GM12873 (cell line): Measurements from ENCODE around the gene MXI1.

Experiments
- CTCF ChIP-seq: IDR thresholded peaks from 2 replicates; pipeline ENCODE4 v1.5.1; 2012; ENCODE audit warnings: low read depth, mild to moderate bottlenecking, moderate library complexity, low read length, control low read depth; ENCODE audit not compliant: insufficient read depth; ENCODE audit errors: missing control alignments

The MXI1 gene

GRCh38 chr10:110207011-110207804 lies at the start of gene MXI1:
Gene MXI1 (plus strand): TSS chr10:110207605. CDS start chr10:110207809, 204 bp downstream.
- no peak for TF ChIP-seq CTCF

- TF ChIP-seq CTCF = no peak
These were observed 49.1 kb upstream of the MXI1 start for GRCh38 chr10:110158051-110159005.

- no peak for TF ChIP-seq CTCF
These were observed 47.3 kb upstream of the MXI1 start for GRCh38 chr10:110160081-110160480.

- no peak for TF ChIP-seq CTCF
These were observed 46.9 kb upstream of the MXI1 start for GRCh38 chr10:110160522-110160921.

GRCh38 chr10:110162741-110163145 lies 44.7 kb upstream of the MXI1 start:
- TF ChIP-seq CTCF = no peak

GRCh38 chr10:110163192-110163773 lies 44.1 kb upstream of the MXI1 start:
- TF ChIP-seq CTCF = no peak

- TF ChIP-seq CTCF = no peak
These were observed 43.6 kb upstream of the MXI1 start for GRCh38 chr10:110163841-110164240.
